Endothelial cell (in vitro differentiated cells): ENCODE measurements around the gene ARID1B. TPM values are rescaled to one million over a fixed set of nuclear protein-coding genes. Genes with fewer than 3 reads are reported as not detected.
A peak's percentile ranks its signal among the peaks of the same experiment; 100 is the strongest.

Experiments used
- DNase-seq: peaks from one replicate; pipeline ENCODE4 v3.0.0; 2021; ENCODE audit warnings: low spot score
- H3K27ac Mint-ChIP-seq: one replicate; pipeline ENCODE4 v1.8.0; 2021; ENCODE audit warnings: mixed read lengths, inconsistent platforms; ENCODE audit not compliant: unreplicated experiment
- H3K27me3 Mint-ChIP-seq: one replicate; pipeline ENCODE4 v1.8.0; 2021; ENCODE audit warnings: mild to moderate bottlenecking, moderate library complexity, mixed read lengths, inconsistent platforms; ENCODE audit not compliant: unreplicated experiment
- H3K36me3 Mint-ChIP-seq: one replicate; pipeline ENCODE4 v1.8.0; 2021; ENCODE audit warnings: mild to moderate bottlenecking, low read depth, mixed read lengths, inconsistent platforms; ENCODE audit not compliant: unreplicated experiment
- H3K4me1 Mint-ChIP-seq: one replicate; pipeline ENCODE4 v1.8.0; 2021; ENCODE audit warnings: mild to moderate bottlenecking, mixed read lengths, inconsistent platforms; ENCODE audit not compliant: unreplicated experiment
- H3K4me3 Mint-ChIP-seq: one replicate; pipeline ENCODE4 v1.8.0; 2021; ENCODE audit warnings: mild to moderate bottlenecking, mixed read lengths, inconsistent platforms; ENCODE audit not compliant: unreplicated experiment
- H3K9me3 Mint-ChIP-seq: one replicate; pipeline ENCODE4 v1.8.0; 2021; ENCODE audit warnings: mixed read lengths, inconsistent platforms; ENCODE audit not compliant: unreplicated experiment
- total RNA-seq: library from RNA; stranded (reverse); fragmentation: NEBNext Ultra II Directional; extraction: Animal tissue kit (Norgen Biotek cat#: 25700); gene quantifications from one replicate; pipeline ENCODE4 v1.2.1, GENCODE V29; 2021; ENCODE audit not compliant: unreplicated experiment
- TF ChIP-seq, protein P1 (sequence below): fragments of 200-600 bp; sonication (generic); IDR thresholded peaks from one replicate; pipeline ENCODE4 v1.5.0; 2021; ENCODE audit warnings: antibody characterized with exemption; ENCODE audit not compliant: unreplicated experiment

ARID1B gene
- total RNA-seq, 1 donor from 2014 or later, result 104 TPM

DNA sequence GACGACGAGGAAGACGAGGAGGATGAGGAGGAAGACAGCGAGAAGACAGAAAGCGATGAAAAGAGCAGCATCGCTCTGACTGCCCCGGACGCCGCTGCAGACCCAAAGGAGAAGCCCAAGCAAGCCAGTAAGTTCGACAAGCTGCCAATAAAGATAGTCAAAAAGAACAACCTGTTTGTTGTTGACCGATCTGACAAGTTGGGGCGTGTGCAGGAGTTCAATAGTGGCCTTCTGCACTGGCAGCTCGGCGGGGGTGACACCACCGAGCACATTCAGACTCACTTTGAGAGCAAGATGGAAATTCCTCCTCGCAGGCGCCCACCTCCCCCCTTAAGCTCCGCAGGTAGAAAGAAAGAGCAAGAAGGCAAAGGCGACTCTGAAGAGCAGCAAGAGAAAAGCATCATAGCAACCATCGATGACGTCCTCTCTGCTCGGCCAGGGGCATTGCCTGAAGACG is 429.2 kb downstream of the ARID1B start:
- Mint-ChIP-seq H3K9me3 (no peaks in the 10 kb centered on the region), H3K27ac (peak overlapping the region; percentile 11), H3K27me3 (no peaks in the 10 kb centered on the region), H3K36me3 (peaks cover 24% of the 10 kb centered on the region), H3K4me3 (peak overlapping the region; percentile 10), H3K4me1 (no peaks in the 10 kb centered on the region)
- DNase-seq, result no peak
- TF ChIP-seq, protein P1, sequence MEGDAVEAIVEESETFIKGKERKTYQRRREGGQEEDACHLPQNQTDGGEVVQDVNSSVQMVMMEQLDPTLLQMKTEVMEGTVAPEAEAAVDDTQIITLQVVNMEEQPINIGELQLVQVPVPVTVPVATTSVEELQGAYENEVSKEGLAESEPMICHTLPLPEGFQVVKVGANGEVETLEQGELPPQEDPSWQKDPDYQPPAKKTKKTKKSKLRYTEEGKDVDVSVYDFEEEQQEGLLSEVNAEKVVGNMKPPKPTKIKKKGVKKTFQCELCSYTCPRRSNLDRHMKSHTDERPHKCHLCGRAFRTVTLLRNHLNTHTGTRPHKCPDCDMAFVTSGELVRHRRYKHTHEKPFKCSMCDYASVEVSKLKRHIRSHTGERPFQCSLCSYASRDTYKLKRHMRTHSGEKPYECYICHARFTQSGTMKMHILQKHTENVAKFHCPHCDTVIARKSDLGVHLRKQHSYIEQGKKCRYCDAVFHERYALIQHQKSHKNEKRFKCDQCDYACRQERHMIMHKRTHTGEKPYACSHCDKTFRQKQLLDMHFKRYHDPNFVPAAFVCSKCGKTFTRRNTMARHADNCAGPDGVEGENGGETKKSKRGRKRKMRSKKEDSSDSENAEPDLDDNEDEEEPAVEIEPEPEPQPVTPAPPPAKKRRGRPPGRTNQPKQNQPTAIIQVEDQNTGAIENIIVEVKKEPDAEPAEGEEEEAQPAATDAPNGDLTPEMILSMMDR, result no peak

DNA sequence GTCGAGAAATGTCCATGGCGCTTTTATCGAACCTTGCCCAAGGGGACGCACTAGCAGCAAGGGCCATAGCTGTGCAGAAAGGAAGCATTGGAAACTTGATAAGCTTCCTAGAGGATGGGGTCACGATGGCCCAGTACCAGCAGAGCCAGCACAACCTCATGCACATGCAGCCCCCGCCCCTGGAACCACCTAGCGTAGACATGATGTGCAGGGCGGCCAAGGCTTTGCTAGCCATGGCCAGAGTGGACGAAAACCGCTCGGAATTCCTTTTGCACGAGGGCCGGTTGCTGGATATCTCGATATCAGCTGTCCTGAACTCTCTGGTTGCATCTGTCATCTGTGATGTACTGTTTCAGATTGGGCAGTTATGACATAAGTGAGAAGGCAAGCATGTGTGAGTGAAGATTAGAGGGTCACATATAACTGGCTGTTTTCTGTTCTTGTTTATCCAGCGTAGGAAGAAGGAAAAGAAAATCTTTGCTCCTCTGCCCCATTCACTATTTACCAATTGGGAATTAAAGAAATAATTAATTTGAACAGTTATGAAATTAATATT is 430.4 kb downstream of the ARID1B start:
- Mint-ChIP-seq H3K4me3 (no peak overlapping the region), H3K27ac (no peak overlapping the region), H3K36me3 (peaks cover 22% of the 10 kb centered on the region), H3K9me3 (no peaks in the 10 kb centered on the region), H3K4me1 (no peaks in the 10 kb centered on the region), H3K27me3 (no peaks in the 10 kb centered on the region)
- no peak for DNase-seq
- TF ChIP-seq, protein P1, result no peak

- H3K9me3 Mint-ChIP-seq, result no peaks in the 10 kb centered on the region
- no peak overlapping the region for H3K27ac Mint-ChIP-seq
- TF ChIP-seq, protein P1, result no peak
- H3K4me3 Mint-ChIP-seq, result no peak overlapping the region
- DNase-seq, result no peak
- peaks cover 11% of the 10 kb centered on the region for H3K36me3 Mint-ChIP-seq
- H3K4me1 Mint-ChIP-seq, result no peaks in the 10 kb centered on the region
- no peaks in the 10 kb centered on the region for H3K27me3 Mint-ChIP-seq
These were observed 432.8 kb downstream of the ARID1B start for GRCh38 chr6:157209865-157210530.

GRCh38 chr6:157210954-157211353 is 433.8 kb downstream of the ARID1B start:
- Mint-ChIP-seq H3K27me3 (no peaks in the 10 kb centered on the region), H3K4me1 (no peaks in the 10 kb centered on the region), H3K4me3 (no peak overlapping the region), H3K27ac (no peak overlapping the region), H3K9me3 (no peaks in the 10 kb centered on the region), H3K36me3 (peaks cover 6% of the 10 kb centered on the region)
- TF ChIP-seq, protein P1, result no peak
- no peak for DNase-seq
